ENCODE measurements around the gene MZB1. TPM values are rescaled to one million over a fixed set of nuclear protein-coding genes. Genes with fewer than 3 reads are reported as not detected.
"Not testable (repeated sequence)": the region's sequence is repeated elsewhere in the genome, so short reads cannot be mapped to it uniquely, and the experiment has no call there.

Gene MZB1
- total RNA-seq, 1 donor from 2014 or later: not detected

DNA sequence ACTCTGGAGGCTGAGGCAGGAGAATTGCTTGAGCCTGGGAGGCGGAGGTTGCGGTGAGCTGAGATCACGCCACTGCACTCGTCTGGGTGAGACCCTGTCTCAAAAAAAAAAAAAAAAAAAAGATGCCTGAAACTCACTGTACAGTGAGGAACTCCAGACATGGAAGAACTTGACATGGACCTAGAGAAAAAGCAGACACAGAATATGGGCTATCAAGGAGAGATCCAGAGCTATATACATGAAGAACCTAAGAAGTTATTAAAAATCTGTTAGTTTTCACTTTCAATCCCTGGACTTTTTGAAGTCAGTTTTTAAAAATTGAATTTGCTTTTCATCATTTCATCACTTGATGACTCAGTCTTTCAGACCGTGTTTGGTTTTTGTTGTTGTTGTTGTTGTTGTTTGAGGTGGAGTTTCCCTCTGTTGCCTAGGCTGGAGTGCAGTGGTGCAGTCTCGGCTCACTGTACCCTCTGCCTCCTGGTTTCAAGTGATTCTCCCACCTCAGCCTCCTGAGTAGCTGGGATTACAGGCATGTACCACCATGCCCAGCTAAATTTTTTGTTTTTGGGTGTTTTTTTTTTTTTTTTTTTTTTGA, 27.8 kb downstream of the MZB1 start:
- TF ChIP-seq POLR2AphosphoS5 (IDR thresholded peaks at IDR 0.05; ENCODE audit: insufficient read depth in 1 of 2, low read depth in 1 of 2) (no peak), POLR2A (IDR thresholded peaks at IDR 0.05) (no peak)
- TF ChIP-seq, protein P1, sequence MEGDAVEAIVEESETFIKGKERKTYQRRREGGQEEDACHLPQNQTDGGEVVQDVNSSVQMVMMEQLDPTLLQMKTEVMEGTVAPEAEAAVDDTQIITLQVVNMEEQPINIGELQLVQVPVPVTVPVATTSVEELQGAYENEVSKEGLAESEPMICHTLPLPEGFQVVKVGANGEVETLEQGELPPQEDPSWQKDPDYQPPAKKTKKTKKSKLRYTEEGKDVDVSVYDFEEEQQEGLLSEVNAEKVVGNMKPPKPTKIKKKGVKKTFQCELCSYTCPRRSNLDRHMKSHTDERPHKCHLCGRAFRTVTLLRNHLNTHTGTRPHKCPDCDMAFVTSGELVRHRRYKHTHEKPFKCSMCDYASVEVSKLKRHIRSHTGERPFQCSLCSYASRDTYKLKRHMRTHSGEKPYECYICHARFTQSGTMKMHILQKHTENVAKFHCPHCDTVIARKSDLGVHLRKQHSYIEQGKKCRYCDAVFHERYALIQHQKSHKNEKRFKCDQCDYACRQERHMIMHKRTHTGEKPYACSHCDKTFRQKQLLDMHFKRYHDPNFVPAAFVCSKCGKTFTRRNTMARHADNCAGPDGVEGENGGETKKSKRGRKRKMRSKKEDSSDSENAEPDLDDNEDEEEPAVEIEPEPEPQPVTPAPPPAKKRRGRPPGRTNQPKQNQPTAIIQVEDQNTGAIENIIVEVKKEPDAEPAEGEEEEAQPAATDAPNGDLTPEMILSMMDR (IDR thresholded peaks at IDR 0.05): no peak

GRCh38 chr5:139360384-139360783, 29.3 kb downstream of the MZB1 start:
- TF ChIP-seq POLR2A (IDR thresholded peaks at IDR 0.05) (no peak), POLR2AphosphoS5 (IDR thresholded peaks at IDR 0.05; ENCODE audit: insufficient read depth in 1 of 2, low read depth in 1 of 2) (no peak)
- TF ChIP-seq, protein P1 (IDR thresholded peaks at IDR 0.05): no peak
- intact Hi-C loops (cut with DNase I): no loop called here
- DNase-seq (ENCODE audit: extremely low spot score in 2 of 2): no peak
- peaks cover 5 to 15% of the 10 kb centered on the region in 2 donors for H3K36me3 ChIP-seq
- H3K9me3 ChIP-seq: no peaks in the 10 kb centered on the region
- H3K4me3 ChIP-seq: no peak overlapping the region
- peaks cover 24% of the 10 kb centered on the region for H3K4me1 ChIP-seq
- H3K27me3 ChIP-seq: no peaks in the 10 kb centered on the region
- H3K27ac ChIP-seq: no peak overlapping the region

More for the DNA sequence above, 27.8 kb downstream of the MZB1 start:
- Histone ChIP-seq H3K27ac (no peak overlapping the region), H3K4me3 (no peak overlapping the region), H3K27me3 (no peaks in the 10 kb centered on the region), H3K36me3 (peaks cover 5 to 28% of the 10 kb centered on the region in 2 donors), H3K9me3 (no peaks in the 10 kb centered on the region), H3K4me1 (peaks cover 22% of the 10 kb centered on the region)
- no peak for DNase-seq (ENCODE audit: extremely low spot score in 2 of 2)
- intact Hi-C loops (cut with DNase I): no loop called here

GRCh38 chr5:139358064-139358463, 31.6 kb downstream of the MZB1 start:
- no peaks in the 10 kb centered on the region for H3K27me3 ChIP-seq
- DNase-seq (ENCODE audit: extremely low spot score in 2 of 2): no peak
- H3K27ac ChIP-seq: no peak overlapping the region
- H3K9me3 ChIP-seq: no peaks in the 10 kb centered on the region
- TF ChIP-seq, protein P1 (IDR thresholded peaks at IDR 0.05): no peak
- TF ChIP-seq POLR2AphosphoS5 (IDR thresholded peaks at IDR 0.05; ENCODE audit: insufficient read depth in 1 of 2, low read depth in 1 of 2): no peak
- no peak for TF ChIP-seq POLR2A (IDR thresholded peaks at IDR 0.05)
- H3K4me1 ChIP-seq: peaks cover 29% of the 10 kb centered on the region
- intact Hi-C loops (cut with DNase I): no loop called here
- no peaks in the 10 kb centered on the region for H3K36me3 ChIP-seq
- no peak overlapping the region for H3K4me3 ChIP-seq

DNA sequence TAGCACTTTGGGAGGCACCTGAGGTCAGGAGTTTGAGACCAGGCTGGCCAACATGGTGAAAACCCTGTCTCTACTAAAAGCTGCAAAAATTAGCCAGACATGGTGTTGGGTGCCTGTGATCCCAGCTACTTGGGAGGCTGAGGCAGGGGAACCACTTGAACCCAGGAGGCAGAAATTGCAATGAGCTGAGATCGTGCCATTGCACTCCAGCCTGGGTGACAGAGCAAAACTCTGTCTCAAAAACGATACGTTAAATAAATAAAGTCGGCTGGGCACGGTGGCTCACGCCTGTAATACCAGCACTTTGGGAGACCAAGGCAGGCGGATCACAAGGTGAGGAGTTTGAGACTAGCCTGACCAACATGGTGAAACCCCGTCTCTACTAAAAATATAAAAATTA, 33.8 kb downstream of the MZB1 start:
- H3K4me3 ChIP-seq; DNase-seq (ENCODE audit: extremely low spot score in 2 of 2); intact Hi-C loops (cut with DNase I); H3K27ac ChIP-seq; H3K27me3 ChIP-seq; H3K36me3 ChIP-seq; H3K9me3 ChIP-seq: not testable (repeated sequence)
- peaks cover 38% of the 10 kb centered on the region for H3K4me1 ChIP-seq

- intact Hi-C loops (cut with DNase I): no loop called here
- H3K9me3 ChIP-seq: no peaks in the 10 kb centered on the region
- H3K27ac ChIP-seq: no peak overlapping the region
- DNase-seq (ENCODE audit: extremely low spot score in 2 of 2): no peak
- H3K36me3 ChIP-seq: no peaks in the 10 kb centered on the region
- H3K4me3 ChIP-seq: no peak overlapping the region
- H3K4me1 ChIP-seq: peaks cover 44% of the 10 kb centered on the region
- no peaks in the 10 kb centered on the region for H3K27me3 ChIP-seq
- TF ChIP-seq POLR2AphosphoS5 (IDR thresholded peaks at IDR 0.05; ENCODE audit: insufficient read depth in 1 of 2, low read depth in 1 of 2) (no peak), POLR2A (IDR thresholded peaks at IDR 0.05) (no peak)
- TF ChIP-seq, protein P1 (IDR thresholded peaks at IDR 0.05): no peak
Measured at GRCh38 chr5:139354186-139354585, 35.5 kb downstream of the MZB1 start.

GRCh38 chr5:139347863-139348262, 41.9 kb downstream of the MZB1 start:
- H3K27me3 ChIP-seq; intact Hi-C loops (cut with DNase I); H3K36me3 ChIP-seq; H3K9me3 ChIP-seq; H3K4me3 ChIP-seq; H3K27ac ChIP-seq; DNase-seq (ENCODE audit: extremely low spot score in 2 of 2): not testable (repeated sequence)
- peaks cover 55% of the 10 kb centered on the region for H3K4me1 ChIP-seq

GRCh38 chr5:139345442-139345841, 44.3 kb downstream of the MZB1 start:
- H3K36me3 ChIP-seq; DNase-seq (ENCODE audit: extremely low spot score in 2 of 2); H3K4me3 ChIP-seq; H3K27ac ChIP-seq; intact Hi-C loops (cut with DNase I); H3K9me3 ChIP-seq; H3K27me3 ChIP-seq: not testable (repeated sequence)
- peaks cover 60% of the 10 kb centered on the region for H3K4me1 ChIP-seq

Measured in vagina (tissue), 2 donors.